GM18520 (cell line): Measurements from ENCODE around the gene UQCR10.

Source experiments
- ATAC-seq: cut with Tn5 transposase; IDR thresholded peaks from one replicate; pipeline ENCODE4 v1.9.1; 2021; ENCODE audit not compliant: unreplicated experiment

The UQCR10 gene

DNA sequence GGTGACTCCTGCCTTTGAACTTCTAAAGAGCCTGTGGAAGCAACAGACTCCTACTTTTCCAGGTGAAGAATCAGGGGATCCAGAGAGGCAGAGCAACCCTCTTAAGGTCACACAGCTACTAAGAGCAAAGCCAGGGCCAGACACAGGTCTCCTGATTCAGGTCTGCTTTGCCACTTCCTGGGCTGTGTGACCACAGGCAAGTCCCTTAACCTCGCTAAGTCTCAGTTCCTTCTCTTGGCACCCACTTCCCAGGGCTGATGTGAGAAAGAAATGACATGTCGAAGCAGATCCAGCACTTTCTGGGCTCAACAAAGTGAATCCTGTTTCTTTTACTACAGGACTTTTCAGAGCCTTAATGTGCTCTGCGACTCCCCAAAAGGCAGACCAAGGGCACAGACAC, 30.2 kb downstream of the UQCR10 start:
- no peak for ATAC-seq

DNA sequence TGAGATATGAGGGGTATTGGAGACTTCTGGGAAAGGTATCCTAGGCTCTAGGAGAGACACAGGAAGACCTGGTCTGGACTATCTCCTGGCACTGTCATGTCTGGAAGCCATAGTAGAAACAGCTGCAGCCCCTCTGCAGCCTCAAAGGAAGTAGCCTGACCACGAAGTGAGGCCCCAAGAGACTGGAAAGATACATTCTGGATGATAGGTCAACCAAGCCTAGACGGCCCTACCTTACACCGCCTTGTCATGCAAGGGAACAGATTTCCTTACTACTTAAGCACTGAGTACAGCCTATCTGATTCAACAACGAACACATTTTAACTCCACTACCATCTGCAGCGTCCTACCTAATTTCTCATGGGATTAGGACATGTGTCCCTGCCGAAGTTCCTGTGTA, 31.1 kb downstream of the UQCR10 start:
- no peak for ATAC-seq

DNA sequence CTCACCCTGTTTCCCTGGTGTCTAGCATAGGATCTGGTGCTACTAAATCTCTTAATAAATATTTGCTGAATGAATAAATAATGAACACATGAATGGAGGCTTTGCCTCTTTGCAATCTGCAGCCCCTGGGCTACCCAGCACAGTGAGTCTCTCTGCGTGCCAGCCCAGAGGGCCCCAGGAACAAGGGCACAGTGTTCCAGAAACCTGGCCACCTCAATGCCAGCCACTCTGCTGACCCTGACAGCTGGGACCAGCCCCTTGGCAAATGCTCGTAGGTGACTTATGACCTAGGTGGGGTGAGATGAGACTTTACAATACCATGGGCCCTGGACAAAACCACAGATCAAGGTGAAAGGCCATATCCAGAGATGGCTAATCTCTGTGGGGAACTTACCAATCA, 31.6 kb downstream of the UQCR10 start:
- ATAC-seq = no peak

DNA sequence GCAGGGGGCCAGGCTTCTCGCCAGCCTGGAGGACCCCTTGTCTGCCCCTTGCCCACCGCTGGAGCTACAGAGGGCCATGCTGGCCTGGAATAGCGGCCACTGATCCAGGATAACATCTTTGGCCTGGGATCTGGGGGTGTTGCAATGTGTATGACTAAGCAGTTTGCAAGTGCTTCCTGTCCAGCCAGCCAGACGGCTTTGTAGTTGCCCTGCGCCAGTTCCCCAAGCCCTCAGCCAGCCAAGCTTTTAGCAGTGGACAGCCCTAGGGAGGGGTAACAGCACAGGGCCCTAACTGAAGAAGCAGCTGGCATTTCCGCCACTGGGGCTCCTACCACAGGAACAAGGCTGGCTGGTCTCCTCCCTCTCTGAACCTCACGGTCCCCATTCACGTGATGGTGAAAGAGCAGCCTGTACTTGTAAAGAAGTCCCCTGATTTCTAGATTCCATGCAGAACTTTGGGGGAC, 32.1 kb downstream of the UQCR10 start:
- no peak for ATAC-seq

DNA sequence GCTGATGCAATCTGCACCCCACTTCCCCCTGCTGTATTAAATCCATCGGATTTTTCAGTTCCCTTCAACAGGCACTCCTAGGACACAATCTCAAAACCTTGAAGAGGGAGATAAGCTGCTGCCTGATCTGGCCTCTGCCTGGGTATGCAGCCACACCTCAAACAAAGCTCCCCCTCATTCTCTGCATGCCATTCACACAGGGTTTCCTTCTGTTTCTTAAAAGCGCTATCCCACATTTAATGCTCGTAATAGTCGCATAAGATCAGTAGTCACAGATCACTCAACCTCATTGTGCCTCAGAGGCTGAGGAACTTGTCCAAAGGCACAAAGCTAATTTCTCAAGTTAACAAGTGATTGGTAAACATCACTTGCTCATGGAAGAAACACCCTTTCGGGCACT, 34.0 kb downstream of the UQCR10 start:
- ATAC-seq = no peak

DNA sequence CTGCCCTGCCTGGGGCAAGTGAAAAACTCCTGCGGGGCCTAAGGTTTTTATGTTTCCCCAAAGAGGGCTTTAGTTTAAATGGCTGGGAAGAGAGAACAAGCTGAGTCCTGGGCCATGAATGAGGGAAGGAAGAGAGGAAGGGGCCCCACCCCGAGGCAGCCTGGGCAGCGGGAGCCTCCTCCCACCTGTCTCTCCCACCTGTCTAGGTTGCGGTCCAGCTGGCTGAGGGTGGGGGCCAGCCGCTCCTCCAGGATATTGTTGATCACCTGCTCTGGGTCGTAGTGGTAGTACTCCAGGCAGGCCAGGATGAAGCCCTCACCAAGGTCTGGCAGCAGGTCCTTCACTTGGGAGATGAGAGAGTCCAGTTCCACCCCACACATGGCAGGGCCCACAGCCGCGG, 34.6 kb downstream of the UQCR10 start:
- ATAC-seq = no peak

DNA sequence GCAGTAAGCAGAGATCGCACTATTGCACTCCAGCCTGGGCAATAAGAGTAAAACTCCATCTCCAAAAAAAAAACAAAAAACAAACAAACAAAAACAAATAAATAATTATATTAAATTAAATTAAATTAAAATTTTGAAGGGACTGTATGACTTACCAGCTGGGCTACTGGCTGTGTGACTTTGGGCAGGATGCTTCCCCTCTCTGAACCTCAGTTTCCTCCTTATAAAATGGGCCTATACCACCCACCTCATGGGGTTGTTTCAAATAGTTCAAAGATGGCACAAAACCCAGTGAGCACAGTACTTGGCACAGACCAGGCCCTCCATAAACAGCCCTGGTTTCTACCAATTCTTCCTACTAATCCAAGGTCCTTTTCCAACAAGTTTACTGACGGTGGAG, 36.0 kb downstream of the UQCR10 start:
- no peak for ATAC-seq

DNA sequence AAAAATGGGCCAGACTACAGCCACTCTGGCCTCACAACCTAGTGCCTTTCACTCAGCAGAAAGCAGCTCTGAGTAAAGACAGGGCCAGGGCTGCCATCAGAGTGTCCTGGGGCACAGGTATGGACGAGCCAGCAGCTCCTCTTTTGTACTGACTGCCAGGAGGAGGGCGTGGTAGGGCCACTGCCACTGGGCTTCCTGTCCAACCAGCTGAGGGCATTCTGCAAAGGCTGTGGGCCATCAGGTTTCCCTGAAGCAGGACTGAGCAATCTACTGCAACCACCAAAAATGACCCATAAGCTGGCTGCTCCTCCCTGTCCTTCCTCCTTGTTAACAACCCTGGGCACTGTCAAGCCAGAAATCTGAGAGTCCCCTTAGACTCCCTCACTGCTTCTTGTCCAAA, 37.8 kb downstream of the UQCR10 start:
- no peak for ATAC-seq

DNA sequence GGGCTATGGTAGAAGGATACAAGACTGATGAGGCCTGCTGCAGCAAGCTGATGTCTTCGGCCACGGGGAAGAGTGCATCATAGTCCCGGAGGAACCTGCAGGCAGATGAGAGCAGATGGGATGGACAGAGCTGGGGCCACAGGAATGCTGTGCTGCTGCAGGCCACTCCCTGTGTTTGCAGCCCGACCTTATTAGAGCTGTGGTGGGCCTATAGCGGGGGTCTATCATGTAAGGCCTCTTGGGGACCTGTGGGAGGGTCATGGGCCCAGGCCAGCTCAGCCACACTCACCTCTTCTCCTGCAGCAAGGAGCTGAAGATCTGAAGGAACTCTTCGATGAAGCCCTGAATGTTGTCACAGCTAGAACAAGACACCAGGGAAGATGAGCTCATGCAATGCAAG, 39.0 kb downstream of the UQCR10 start:
- no peak for ATAC-seq

DNA sequence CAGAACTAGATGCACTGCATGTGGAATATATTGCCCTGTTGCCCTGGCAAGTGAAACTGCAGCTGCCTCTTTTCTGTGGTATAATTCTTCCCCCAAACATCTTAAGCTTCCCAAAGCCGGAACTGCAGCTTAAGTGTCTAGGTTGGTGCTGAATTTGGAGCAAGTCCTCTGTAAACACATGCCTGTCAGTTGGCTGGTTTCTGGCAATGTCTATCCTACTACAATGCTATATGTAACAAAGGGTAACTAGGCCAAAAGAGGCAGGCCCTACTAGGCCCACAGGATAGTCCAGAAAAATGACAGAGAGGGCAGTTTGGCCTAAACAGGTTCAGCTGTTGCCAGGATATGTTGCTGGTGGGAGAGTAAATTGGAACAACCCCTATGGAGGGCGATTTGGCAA, 43.0 kb downstream of the UQCR10 start:
- no peak for ATAC-seq

DNA sequence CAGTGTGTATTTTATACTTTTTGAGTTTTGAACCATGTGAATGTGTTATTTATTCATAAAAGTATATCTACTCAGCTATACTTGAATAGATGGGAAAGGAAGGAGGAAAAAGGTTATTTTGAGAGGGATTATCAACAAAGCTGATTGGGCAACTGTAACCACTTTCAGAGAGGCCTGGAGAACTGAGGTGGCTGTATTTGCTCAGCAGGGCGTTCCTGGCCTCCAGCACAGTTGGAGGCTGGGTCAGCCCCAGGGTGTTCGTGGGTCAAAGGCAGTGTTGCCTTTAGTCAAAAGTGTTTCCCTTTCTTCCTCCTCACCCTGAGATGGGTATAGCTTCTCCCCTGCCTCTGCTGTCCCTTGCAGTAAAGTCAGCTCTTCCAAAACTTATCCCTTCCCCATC, 44.2 kb downstream of the UQCR10 start:
- ATAC-seq = no peak

DNA sequence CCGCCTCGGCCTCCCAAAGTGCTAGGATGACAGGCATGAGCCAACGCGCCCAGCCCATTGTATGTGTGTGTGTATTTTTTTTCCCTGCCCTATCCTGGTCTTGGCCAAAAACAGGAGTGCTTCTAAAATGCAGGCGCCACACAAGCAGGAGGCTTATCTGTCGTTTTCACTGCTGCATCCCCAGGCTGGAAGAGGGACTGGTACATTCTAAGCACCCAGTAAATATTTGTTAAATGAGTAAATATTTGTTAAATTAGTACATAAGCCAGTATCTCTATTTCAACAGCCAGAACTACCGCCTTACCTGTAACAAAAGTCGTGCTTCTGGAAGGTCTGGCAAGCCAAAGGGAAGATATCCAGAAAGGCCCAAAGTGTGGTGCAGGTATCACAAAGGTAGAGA, 46.0 kb downstream of the UQCR10 start:
- ATAC-seq = no peak

DNA sequence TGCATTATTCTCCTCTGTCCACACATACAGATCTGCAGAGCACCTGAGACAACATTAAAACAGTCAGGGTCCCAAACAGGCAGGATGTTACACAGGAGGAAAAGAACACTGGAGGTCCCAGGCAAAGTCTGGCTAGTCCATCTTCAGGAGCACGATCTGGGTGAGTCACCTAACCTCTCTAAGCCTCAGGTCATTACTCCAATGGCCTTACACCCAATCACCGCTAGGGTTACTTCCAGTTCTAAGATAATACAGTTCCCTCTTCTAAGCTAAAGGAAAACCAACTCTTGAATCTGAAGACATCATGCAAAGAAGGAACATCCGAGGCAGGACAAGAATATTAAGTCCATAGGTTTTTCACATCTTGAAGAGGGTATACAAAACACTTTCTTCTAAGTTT, 46.4 kb downstream of the UQCR10 start:
- no peak for ATAC-seq

DNA sequence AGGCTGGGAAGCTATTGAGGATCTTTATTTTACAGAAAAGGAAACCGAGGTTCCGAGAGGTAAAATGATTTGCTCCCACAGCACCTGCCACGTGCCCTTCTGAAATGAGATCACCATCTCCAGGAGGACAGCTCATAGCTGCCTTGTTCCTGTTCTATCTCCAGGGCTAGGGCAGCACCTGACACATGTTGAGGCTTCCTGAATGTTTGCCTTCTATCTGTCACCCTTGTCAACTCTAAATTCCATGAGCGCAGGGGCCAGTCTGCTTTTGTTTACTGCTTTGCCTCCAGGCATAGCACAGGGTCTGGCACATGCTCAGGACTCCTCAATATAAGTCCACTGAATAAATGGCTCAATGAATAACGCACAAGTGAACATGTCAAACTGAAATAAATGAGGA, 46.8 kb downstream of the UQCR10 start:
- ATAC-seq = no peak

DNA sequence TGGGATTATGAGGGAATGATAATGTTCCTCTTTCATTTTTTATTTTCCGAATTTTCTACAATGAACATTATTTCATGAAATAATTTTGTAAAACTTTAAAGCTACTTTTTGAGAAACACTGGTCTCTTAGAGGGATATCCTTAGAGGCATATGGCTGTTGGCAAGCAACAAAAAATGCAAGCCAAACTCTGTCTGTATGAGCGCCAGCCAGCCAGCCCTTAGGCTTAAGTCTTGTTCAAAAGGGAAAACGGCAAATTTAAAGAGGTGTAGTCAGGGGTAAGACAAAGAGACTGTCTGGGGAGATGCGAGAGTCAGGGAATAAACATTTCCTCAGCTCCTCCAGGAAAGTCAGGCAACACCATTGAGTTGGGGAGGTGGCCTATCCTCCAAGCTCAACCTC, 48.4 kb downstream of the UQCR10 start:
- ATAC-seq = no peak

DNA sequence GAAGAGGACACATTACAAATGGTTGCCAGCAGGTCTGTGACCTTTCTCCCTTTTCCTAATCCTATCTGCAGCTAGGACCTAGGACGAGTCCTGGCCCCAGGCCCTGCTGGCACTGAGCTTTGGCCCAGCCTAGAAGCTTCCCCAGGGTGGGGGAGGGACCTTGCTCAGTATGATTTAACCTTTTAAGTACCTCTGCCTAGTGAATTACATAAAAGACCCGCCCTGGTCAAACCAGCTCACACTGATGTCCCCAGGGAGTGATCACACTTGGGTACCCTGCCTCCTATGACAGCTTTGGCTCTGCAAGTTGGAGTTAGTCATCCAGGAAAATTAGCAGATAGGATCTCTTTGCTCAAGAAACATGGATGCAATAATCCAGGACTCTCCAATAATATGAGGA, 49.0 kb downstream of the UQCR10 start:
- no peak for ATAC-seq

DNA sequence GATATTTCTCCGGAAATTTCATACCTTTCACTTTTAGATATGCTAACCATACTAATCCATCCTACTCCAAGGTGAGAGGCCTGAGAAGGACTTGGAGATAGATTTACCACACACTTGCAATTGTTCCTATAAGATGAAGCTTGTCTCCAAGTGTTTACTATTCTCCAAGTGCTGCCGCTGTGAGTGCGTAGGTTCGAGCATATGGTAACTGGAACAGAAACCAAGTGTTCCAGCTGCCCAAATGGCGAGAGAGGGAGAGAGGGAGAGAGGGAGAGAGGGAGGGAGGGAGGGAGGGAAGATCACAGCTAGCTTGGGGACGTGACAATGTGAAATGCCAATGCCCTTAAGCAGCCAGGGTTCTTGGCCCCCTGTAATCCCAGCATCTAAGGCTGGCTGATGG, 49.4 kb downstream of the UQCR10 start:
- no peak for ATAC-seq

DNA sequence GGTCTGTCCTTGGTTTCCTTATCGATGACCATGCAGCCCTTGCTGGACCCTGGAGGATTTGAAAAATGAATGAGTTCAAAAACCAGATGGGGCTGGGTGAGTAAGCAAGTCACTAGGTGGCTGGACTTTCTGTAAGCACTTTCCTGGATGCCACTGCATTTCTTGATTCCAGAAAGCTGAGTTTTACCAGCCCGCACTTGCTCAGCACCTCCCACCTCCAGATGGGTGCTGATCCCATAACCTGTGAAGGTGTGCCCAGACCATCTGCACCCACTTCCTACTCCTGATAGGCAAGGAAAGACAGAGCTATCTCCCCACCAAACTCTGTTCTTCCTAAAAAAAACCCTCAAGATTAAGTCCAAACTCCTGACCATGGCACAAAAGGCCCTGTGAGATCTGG, 49.8 kb downstream of the UQCR10 start:
- no peak for ATAC-seq

DNA sequence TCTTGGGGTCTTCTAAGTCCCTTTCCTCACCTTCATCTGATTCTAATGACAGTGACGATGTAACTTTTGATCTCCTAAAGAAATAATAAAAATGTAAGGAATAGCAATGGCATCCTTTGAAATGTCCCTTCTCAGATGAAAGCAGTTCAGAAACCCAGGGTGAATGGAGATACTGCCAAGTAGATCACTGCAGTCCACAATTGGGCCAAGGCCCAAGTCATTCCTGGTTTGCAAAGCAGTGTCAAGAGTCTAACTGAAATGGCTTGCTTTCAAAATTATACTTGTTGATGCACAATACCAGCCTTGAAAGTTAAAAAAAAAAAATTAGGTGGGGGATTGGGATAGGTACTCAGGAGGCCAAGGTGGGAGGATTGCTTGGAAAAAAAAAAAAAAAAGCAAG, 50.6 kb downstream of the UQCR10 start:
- no peak for ATAC-seq

DNA sequence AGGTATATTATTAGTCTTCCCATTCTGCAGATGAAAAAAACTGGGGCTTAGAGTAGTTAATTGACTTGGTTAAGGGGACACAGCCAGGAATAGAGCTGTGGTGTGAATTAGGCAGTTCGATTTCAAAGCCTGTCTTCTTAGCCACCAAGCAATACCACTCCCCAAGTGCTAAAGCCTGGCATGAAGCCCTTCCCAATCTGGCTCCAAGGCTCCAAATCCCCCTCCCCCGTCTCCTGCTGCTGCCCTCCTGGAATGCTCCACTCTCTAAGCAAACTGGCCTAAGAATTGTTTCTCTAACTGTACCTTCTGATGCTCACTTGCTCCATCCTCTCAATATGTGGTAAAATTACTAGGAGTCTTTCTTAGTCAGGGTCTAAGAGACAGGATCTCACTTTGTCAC, 52.3 kb downstream of the UQCR10 start:
- no peak for ATAC-seq
